ENCODE measurements around the gene COL4A3.

DNA sequence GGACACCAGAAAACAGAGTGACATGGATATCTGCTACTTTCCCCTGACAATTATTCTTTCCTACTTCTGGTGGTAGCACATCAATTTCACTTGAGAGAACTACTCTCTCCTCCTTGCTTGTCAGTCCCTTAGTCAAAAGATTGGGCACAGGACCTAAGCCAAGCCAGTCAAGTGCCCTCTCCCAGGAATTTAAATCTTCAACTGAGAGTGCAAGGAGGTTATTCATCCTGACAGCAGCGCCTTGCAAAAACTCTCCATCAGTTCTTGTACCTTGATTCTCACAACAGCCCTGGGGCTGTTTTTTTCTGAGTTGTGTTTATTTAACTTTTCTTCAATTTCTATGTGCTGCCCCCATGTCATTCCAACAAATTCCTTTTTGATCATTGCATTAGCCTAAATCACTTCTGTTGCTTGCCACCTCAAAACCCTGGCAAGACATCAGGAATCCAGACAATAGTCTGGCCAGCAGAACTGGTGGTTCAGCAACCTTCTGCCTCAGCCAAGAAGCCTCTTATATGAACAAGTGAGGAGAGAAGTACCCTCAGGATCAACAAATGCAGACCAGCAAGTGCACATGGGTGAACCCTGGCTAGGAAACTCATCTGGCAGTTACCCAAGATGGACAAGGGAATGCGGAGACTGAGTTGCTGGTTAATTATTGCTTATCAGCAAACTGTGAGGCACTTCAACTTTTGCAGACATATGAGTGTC lies 19.4 kb downstream of the COL4A3 start:
- TF ChIP-seq, protein P1, sequence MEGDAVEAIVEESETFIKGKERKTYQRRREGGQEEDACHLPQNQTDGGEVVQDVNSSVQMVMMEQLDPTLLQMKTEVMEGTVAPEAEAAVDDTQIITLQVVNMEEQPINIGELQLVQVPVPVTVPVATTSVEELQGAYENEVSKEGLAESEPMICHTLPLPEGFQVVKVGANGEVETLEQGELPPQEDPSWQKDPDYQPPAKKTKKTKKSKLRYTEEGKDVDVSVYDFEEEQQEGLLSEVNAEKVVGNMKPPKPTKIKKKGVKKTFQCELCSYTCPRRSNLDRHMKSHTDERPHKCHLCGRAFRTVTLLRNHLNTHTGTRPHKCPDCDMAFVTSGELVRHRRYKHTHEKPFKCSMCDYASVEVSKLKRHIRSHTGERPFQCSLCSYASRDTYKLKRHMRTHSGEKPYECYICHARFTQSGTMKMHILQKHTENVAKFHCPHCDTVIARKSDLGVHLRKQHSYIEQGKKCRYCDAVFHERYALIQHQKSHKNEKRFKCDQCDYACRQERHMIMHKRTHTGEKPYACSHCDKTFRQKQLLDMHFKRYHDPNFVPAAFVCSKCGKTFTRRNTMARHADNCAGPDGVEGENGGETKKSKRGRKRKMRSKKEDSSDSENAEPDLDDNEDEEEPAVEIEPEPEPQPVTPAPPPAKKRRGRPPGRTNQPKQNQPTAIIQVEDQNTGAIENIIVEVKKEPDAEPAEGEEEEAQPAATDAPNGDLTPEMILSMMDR (IDR thresholded peaks at IDR 0.05), result no peak
- no peak for TF ChIP-seq POLR2A (IDR thresholded peaks at IDR 0.05)

Measured in adrenal gland (tissue), 5 donors.